BE2C (cell line): ENCODE measurements around the gene LDHB.
A peak's percentile ranks its signal among the peaks of the same experiment; 100 is the strongest.

Experiments
- DNase-seq: peaks from one replicate; pipeline ENCODE4 v3.0.0-alpha.2; 2020
- H3K27me3 ChIP-seq: fragments of 250-450 bp; sonication (Bioruptor Pico); 2 replicates; pipeline ENCODE4 v1.5.1; 2020; ENCODE audit warnings: mild to moderate bottlenecking
- H3K36me3 ChIP-seq: fragments of 250-450 bp; sonication (Bioruptor Pico); 2 replicates; pipeline ENCODE4 v1.5.1; 2020; ENCODE audit warnings: mild to moderate bottlenecking
- H3K4me1 ChIP-seq: fragments of 250-450 bp; sonication (Bioruptor Pico); 2 replicates; pipeline ENCODE4 v1.5.1; 2020
- H3K4me3 ChIP-seq: 2 replicates; pipeline ENCODE4 v1.5.1; 2011; ENCODE audit warnings: low read depth, low read length
- H3K9me3 ChIP-seq: fragments of 250-450 bp; sonication (Bioruptor Pico); 2 replicates; pipeline ENCODE4 v1.5.1; 2020
- CTCF ChIP-seq: IDR thresholded peaks from 2 replicates; pipeline ENCODE4 v1.5.1; 2012; ENCODE audit warnings: mild to moderate bottlenecking, low read depth, low read length

The LDHB gene

GRCh38 chr12:21614506-21614905, 43.1 kb downstream of the LDHB start:
- Histone ChIP-seq H3K36me3 (no peaks in the 10 kb centered on the region; the same call in 1 of the 2 replicates), H3K27me3 (no peaks in the 10 kb centered on the region), H3K9me3 (0 out of 2 replicates have a peak, but pooled peaks cover 4% of the 10 kb centered on the region), H3K4me3 (no peak overlapping the region), H3K4me1 (no peaks in the 10 kb centered on the region)
- DNase-seq, result no peak
- no peak for TF ChIP-seq CTCF

- no peak for DNase-seq
- Histone ChIP-seq H3K27me3 (no peaks in the 10 kb centered on the region), H3K36me3 (no peaks in the 10 kb centered on the region; the same call in 1 of the 2 replicates), H3K4me3 (no peak overlapping the region), H3K4me1 (no peaks in the 10 kb centered on the region), H3K9me3 (0 out of 2 replicates have a peak, but pooled peaks cover 4% of the 10 kb centered on the region)
- TF ChIP-seq CTCF, result peak; percentile 49
Observed at GRCh38 chr12:21613931-21614330, 43.7 kb downstream of the LDHB start.

GRCh38 chr12:21608196-21608595, 49.4 kb downstream of the LDHB start:
- Histone ChIP-seq H3K36me3 (no peaks in the 10 kb centered on the region), H3K27me3 (no peaks in the 10 kb centered on the region), H3K4me3 (no peak overlapping the region), H3K9me3 (no peaks in the 10 kb centered on the region), H3K4me1 (no peaks in the 10 kb centered on the region)
- no peak for DNase-seq
- no peak for TF ChIP-seq CTCF

- Histone ChIP-seq H3K36me3 (no peaks in the 10 kb centered on the region), H3K27me3 (no peaks in the 10 kb centered on the region; the same call in 1 of the 2 replicates), H3K9me3 (no peaks in the 10 kb centered on the region), H3K4me1 (no peaks in the 10 kb centered on the region), H3K4me3 (no peak overlapping the region)
- DNase-seq, result no peak
- TF ChIP-seq CTCF, result peak; percentile 35
Observed at GRCh38 chr12:21607701-21608100, 49.9 kb downstream of the LDHB start.

GRCh38 chr12:21606175-21606574, 51.5 kb downstream of the LDHB start:
- no peaks in the 10 kb centered on the region for H3K36me3 ChIP-seq
- no peak for DNase-seq
- no peak overlapping the region for H3K4me3 ChIP-seq
- peaks cover 3% of the 10 kb centered on the region for H3K27me3 ChIP-seq
- no peaks in the 10 kb centered on the region for H3K4me1 ChIP-seq
- H3K9me3 ChIP-seq, result no peaks in the 10 kb centered on the region
- no peak for TF ChIP-seq CTCF

- H3K4me3 ChIP-seq, result no peak within 1 kb of the TSS
- DNase-seq, result no peak
- H3K36me3 ChIP-seq, result no peaks in the 10 kb centered on the region
- no peaks in the 10 kb centered on the region for H3K4me1 ChIP-seq
- TF ChIP-seq CTCF, result no peak
- H3K9me3 ChIP-seq, result no peaks in the 10 kb centered on the region
- peaks cover 8% of the 10 kb centered on the region for H3K27me3 ChIP-seq
Observed at GRCh38 chr12:21604245-21605101, 53.2 kb downstream of the LDHB start, which contains the start of gene GYS2. Gene GYS2 (minus strand): TSS chr12:21604847. CDS start chr12:21604592, 255 bp downstream.
